Stimulated activated CD8-positive, alpha-beta memory T cell treated with anti-CD3 and anti-CD28 coated beads, Interleukin-4, amount 100 ng/mL, for 1 hour (primary cell): ENCODE data around the gene AMH.

ENCODE experiments used
- DNase-seq, 2 donors: peaks; one replicate each; pipeline ENCODE4 v3.0.0-alpha.2; 2020; ENCODE audit warnings: low read depth in 2 of 2, low spot score in 1 of 2

AMH gene

GRCh38 chr19:2248136-2249009, 750 bp upstream of the AMH start:
- DNase-seq: no peak

- no peak for DNase-seq
These were observed 1.0 kb downstream of the AMH start for GRCh38 chr19:2249880-2250765.

- DNase-seq: no peak
These were observed 1.6 kb downstream of the AMH start for GRCh38 chr19:2250766-2251105.

GRCh38 chr19:2251106-2252054, 2.3 kb downstream of the AMH start:
- DNase-seq: no peak

GRCh38 chr19:2252055-2252796, 3.1 kb downstream of the AMH start:
- no peak for DNase-seq

- DNase-seq: no peak
These were observed 3.6 kb downstream of the AMH start for GRCh38 chr19:2252797-2253105.

- no peak for DNase-seq
These were observed 4.3 kb downstream of the AMH start for GRCh38 chr19:2253106-2254063.

- no peak for DNase-seq
These were observed 5.1 kb downstream of the AMH start for GRCh38 chr19:2254064-2254872.

GRCh38 chr19:2255112-2255845, 6.2 kb downstream of the AMH start:
- DNase-seq: no peak

GRCh38 chr19:2255982-2256685, 7.0 kb downstream of the AMH start, which contains the start of gene JSRP1:
Gene JSRP1, minus strand, starts transcription at chr19:2256417. Its CDS starts 1,103 bp downstream, at chr19:2255314.
- no peak for DNase-seq

- no peak for DNase-seq
These were observed 10.2 kb downstream of the AMH start for GRCh38 chr19:2259336-2259735.

GRCh38 chr19:2260341-2260805, 11.2 kb downstream of the AMH start:
- no peak for DNase-seq

GRCh38 chr19:2261438-2262172, 12.5 kb downstream of the AMH start:
- no peak for DNase-seq

GRCh38 chr19:2266183-2266993, 17.3 kb downstream of the AMH start:
- no peak for DNase-seq

GRCh38 chr19:2268480-2268830, 19.3 kb downstream of the AMH start:
- DNase-seq: no peak

- DNase-seq: no peak
These were observed 19.7 kb downstream of the AMH start for GRCh38 chr19:2268861-2269243.
